HG03460 (cell line): ENCODE data around the gene ZNF385C.

Experiments used
- ATAC-seq: cut with Tn5 transposase; IDR thresholded peaks from one replicate; pipeline ENCODE4 v1.9.1; 2021; ENCODE audit not compliant: unreplicated experiment

ZNF385C gene

DNA sequence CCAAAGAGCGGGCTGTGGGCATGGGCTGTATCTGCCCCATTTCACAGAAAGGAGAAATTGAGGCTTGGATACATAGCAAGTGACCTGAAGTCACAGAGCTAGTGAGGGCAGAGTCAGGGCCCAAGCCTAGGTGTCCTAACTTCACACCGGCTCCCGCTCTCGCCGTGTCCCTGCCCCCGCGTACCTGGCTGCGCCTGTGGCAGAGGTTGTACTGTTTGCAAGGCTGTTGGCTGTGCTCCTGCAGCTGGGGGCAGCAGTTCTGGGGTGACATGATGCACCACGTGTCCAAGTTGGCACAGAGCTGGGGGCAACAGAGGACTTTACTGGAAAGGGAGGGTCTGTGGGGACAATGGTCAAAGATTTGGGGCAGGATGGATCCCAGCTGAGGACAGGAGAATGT is 10.8 kb upstream of the ZNF385C start:
- no peak for ATAC-seq

DNA sequence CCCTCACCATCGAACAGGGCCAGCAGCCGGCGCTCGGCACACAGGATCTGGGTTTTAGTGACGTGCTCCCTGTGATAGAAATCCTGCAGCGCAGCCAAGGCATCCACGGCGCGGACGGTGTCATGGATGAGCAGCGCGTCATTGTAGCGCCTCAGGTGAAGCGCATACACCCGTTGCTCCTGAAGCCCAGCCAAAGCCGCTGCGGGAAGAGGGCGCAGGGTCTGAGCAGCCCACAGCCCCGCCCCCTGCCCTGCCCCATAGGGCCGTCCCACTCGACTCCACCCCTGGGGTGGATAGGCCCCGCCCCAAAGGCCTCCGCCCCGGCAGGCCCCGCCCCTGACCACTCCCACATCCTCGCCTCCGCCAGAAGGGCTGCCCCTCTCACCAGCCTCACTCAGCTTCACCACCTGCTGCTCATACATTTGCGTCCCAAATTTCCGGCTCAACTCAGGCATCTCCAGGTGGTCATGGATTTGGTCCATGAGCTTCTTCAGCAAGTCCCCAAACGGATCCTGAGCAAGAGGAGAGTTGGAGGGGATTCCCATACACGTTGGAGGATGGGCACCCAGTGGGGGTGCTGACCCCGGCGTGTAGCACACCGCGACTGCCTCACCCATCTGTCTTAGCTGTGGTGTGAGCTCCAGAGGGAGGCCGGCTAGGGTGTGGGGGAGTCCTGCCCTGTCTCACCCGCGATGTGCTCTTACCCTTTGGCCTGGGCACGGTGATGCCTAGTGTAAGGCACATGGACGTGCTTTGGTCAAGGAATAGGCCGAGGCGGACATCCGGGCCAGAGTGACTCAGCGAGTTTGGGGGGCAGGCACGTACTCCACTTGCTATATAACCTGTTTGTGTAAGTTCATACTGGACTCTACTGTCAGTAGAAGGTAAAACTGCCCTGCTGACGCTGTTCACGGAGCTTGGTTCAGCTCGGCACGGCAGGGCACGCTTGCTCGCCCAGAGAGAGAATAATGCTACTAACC is 9.6 kb upstream of the ZNF385C start:
- peak; percentile 56 for ATAC-seq

DNA sequence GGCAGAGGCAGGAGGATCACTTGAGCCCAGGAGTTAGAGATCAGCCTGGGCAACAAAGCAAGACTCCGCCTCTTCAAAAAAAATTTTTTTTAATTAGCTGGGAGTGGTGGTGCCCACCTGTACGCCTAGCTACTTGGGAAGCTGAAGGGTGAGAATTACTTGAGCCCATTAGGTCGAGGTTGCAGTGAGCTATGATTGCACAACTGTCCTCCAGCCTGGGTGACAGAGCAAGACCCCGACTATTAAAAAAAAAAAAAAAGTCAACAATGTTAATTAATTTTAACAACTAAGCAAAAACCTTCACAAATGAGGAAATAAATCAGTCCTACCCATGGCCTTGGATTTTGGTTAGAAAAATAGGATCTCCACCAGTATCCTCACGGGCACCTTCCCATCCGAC is 8.9 kb upstream of the ZNF385C start:
- ATAC-seq: no peak

DNA sequence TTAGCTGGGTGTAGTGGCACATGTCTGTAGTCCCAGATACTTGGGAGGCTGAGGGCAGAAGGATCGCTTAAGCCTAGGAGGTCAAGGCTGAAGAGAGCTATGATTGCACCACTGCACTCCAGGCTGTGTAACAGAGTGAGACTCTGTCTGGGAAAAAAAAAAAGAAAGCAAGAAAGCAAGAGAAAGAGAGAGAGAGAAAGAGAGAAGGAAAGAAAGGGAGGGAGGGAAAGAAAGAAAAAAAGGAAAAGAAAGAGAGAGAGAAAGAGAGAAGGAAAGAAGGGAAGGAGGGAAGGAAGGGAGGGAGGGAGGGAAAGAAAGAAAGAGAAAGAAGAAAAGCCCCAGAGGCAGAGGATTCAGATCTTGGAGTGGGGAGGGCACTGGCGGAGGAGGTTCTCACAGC is 7.7 kb upstream of the ZNF385C start:
- ATAC-seq: no peak

DNA sequence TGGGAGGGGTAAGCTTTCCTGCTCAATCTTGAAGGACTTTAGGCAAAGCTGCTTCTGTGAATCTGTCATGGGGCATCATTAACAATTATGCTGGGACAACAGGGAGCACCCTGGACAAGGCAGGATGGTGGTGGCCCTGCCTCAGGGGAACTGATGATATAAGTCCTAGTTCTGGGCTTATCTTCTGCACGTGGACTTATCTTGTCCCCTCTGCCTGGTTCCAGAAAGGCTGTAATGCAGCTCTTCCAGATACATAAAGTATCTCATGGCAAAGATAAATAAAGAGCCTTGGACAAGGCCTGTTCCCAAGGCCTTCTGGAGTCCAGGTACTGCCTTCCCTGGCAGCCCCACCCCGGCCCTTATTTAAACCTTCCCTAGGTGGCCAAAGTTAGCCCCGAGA is 6.0 kb upstream of the ZNF385C start:
- ATAC-seq: no peak

DNA sequence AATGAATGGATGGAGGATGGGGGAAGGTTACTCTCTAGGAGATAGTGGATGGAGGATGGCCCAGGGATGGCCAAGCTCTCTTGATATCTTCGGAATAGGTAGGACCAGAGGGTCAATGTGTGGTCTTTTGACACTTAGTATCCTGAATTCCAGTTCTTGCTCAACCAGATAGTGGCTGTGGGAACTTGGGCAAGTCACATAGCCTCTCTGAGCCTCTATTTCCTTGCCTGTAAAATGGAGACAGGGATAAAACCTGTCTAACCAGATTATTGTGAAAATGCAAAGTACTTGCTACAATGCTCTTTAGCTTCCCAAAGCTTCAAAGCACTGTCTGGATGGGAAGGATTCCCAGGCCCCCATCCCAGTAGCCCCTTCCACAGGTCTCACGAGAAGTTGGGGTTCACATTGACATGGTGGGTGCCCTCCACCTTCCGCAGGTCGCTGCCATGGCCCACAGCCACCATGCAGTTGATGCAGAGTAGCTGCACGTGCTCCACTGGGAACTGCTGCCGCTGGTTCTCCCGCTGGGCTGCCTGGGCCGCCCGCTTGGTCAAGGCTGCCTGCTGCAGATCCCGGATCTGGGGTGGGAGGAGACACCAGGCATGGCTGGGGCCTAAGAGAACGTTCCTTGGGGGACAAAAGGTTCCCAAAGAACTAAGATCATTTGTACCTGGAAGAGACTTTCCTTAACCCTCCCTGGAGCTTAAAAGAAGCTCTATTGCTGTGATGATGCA is 5.1 kb upstream of the ZNF385C start:
- no peak for ATAC-seq

DNA sequence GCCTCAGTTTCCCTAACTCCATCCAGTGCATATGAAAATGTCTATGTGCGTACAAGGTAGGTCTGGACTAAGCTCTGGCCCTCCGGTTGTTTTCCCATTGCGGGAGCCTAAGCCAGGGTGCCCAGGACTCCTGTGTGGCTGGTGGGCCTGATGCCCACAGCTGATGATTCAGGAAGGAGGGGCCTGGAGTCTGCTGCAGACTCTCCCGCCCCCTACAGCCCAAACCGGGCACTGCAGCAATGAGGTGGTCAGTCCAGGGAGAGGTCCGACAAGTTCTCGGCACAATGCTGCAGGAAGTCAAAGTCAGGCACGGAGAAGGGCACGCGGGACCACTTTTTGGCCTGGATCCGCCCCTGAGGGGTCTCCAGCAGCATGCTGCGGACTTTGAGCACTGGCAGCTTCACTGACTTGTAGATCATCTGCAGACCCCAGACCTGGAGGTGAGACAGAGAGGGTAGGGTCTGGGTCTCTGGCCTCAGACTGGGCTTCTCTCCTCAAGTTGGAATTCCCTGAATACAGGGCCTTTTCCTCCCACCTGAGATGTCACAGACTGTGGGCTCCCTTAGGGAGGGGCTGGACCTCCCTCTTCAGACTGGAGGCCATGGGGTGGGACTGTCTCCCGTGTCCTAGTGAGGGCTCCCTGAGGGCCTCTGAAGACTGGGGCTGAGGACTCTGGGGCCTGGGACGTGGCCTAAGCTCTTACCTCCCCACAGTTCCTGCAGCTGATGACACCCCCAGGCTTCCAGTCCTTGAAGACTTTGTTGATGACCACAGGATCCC is 3.4 kb upstream of the ZNF385C start:
- no peak for ATAC-seq

DNA sequence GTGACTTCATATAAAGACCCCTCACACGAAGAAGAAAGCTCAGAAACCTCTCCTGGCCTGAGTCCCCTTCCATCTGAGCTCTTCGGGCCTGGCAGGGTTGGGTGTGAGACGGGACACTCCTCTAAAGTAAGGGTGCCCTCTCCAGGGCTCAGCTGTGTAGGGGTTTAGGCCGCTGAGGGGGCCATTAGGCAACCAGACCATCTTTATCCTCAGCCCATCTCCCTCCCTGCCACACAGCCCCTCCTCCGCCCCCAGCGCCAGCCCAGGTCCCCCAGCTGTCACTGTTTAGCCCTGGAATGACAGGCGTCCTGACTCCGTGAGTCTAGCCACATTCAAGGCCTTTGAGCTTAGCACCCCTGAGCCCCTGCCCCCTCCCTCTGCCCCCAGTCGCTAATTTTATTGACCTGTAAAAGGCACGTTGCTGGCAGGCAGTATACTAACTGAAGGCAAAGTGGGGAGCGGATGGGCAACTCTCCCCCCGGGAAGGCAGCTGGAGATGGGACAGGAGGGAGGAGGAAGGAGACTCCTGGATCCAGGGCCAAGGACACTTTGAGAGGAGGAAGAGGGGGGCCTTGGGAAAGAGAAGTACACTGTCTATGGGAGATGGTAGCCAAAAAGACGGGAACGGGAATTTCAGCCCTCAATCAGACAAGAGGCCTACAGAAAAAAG is 592 bp upstream of the ZNF385C start:
- no peak for ATAC-seq

DNA sequence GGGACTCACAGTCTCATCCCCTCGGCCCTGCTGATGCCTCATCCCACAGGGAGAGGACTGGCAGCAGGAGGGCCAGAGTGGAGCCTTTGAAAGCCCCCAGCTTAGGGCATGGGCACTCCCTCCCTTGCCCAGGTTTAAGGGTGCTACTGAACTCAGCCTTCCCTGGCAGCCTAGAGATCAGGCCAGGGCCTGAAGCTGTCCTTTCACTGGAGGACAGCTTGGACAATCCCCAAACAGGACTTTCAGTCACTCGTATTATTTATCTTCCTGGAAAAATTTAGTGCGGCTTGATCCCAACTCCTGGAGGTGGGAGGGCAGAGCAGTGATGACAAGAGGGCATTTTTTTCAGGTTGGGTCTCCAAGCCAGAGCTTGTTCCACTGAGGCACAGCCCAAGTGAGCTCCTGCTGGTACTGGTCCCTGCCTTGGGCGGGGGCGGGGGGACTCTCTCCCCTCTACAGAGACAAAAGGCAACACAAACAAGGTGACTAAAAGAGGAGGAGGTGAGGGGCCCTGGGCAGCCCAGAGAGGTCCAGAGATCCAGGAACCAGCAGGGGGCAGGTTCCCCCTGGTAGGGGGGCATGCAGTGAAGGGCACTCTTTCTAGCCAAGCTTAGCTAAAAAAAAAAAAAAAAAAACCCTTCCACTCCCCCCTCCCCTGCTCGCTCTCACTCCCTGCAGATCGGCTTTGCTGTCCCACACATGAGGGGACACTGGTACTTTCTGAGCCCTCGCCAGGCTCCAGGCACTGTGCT is 1.7 kb downstream of the ZNF385C start:
- no peak for ATAC-seq

DNA sequence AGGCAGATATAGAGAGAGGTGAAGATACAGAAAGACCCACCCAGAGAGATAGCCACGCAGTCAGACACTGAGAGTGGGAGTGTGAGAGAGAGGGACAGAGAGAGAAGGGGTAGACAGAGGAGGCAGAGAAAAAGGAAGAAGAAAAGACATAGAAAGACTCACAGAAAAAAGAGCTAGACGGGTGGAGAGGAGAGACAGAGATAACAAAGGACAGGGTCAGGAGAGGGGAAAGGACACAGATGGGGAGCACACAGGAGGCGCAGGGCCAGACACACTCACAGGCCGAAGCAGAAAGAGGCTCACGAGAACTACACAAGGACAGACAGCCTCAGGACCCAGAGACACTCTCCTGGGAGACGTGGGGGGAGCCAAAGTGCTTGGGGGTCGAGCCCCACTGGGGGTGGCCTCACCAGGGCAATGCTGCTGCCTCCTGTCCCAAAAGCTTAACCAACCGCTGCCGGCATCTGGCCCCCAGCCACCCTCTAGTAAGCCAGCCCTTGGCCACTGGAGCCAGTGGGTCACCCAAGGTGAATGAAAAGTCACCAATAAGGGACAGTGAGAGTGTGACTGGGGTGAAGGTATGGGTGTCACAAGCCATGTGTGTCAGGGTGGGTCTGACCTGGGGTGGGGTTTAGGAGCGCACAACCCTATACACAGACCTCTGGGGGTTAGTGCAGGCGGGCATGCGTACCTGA is 3.8 kb downstream of the ZNF385C start:
- ATAC-seq: no peak

DNA sequence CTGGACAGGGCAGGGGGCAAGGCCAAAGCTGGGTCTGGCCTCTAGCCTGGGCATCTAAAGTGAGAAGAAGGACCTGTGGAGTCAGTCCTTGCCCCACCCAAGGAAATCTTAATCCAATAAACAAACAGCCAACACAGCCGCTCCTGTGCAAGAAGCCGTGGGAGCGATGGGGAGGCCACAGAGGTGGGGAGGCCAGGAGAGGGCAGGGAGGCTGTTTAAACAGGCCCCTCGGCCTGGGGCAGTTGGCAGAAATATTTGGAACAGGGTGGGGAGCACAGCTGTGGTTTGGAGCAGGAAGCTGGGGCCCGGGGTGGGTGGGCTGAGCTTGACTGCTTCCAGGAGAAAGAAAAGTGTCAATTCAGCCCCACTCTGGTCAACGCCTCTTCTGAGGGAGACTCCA is 5.3 kb downstream of the ZNF385C start:
- ATAC-seq: no peak

DNA sequence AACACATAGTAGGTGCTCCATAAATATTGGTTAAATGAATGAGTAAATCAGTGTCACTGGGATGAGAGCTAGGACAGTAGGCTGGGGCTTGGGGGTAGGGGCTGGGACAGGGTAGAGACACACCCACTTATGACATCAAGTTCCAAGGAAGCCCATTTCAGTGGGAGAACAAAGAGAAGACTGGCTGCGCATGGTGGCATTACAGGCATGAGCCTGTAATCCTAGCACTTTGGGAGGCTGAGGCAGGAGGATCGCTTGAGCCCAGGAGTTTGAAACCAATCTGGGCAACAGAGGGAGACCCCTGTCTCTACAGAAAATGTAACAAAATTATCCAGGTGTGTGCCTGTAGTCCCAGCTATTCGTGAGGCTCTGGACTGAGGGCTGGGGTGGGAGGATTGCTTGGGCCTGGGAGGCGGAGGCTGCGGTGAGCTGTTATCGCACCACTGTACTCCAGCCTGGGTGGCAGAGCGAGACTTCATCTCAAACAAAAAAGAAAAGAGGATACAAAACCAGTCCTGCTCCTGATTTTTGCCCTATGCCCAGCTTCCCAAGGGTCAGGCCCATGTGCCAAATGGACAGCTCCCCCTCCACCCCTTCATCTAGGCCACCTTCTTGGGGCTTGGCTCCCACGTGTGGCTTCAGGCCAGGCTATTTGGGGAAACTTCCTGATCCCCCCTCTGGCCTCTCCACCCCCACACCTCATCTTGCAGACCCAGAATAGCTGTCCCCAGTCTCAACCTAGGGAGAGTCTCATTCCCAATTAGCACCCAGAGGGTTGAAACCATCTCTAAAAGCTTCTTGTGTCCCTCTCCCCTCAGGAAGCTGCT is 7.1 kb downstream of the ZNF385C start:
- no peak for ATAC-seq

DNA sequence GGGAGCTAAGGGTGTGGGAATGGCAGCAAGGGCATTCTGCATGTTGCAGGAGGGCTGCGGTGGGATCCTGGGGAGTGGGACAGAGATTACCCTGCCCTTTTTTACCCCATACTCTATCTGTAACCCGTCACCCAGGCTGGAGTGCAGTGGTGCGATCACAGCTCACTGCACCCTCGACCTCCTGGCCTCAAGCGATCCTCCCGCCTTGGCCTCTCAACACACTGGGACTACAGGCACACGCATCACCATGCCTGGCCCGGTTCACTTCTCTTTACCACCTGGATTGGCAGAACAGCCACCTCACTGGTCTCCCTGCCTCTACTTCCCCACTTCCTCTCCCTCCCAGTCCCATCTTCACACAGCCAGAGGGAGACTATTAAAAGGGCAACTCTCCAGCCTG is 9.5 kb downstream of the ZNF385C start:
- no peak for ATAC-seq

DNA sequence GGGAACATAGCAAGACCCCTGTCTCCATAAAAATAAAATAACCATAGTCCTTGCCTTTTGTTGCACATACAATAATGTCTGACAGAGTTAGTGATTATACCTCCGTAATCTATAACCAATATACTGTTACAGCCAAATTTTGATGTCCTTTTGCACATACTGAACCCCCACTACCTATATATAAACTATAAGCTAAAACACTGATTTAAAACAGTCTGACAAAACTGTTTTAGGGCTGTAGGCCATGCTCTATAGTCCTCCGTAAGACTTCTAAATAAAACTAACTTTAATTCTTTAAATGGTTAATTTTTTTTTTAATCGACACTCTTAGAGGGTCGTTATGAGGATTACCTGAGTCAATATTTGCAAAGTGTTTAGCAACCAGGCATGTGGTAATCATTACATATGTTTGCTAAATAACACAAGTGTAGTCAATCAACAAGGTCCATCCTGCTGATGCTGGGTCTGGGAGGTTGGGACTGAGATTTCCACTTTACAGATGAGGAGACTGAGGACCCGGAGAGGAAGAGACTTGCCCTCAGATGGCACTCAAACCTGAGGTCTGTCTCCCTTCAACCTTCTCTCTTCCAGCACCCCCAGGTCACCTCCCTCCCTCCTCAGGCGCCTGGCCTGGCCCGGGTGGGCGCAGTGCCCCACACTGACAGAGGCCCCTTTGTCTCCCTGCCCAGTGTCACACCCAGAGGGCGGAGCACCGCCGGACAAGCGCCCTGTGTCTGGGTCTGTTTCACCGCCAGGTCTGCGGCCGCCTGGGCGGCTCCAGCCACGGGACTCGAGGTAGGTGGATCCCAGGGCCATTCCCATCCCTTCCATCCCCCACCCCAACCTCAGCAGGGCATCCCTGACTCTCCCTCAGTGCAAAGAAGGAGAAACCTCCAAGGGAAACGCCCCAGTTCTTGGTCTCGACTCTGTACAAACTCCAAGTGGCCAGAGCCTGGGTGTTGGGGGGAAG is 10.3 kb downstream of the ZNF385C start:
- no peak for ATAC-seq

DNA sequence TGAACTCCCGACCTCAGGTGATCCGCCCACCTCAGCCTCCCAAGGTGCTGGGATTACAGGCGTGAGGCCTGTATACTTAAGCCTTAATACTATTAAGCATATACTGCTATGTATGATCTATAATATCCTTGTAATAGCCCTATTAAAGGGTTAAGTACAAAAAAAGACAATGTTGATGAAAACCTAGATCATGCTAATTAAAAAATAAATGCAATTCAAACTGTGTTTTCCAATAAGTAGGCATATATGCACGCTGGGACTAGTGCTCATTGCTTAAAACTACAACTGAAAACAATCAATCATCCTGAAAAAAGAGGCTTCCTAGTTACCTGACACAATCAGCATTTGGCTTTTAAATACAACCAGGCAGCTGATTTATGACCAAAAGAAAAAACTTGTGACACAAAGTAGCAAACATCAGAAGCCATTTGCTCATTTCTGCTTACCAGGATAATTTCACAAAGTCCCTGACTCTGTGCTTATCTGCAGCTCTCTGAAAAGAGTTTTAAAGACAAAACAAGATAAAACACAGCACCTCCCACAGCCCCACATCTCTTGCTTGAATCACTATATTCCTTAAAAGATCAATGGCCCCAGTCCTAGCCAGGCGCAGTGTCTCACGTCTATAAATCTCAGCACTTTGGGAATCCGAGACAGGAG is 11.1 kb downstream of the ZNF385C start:
- ATAC-seq: no peak

DNA sequence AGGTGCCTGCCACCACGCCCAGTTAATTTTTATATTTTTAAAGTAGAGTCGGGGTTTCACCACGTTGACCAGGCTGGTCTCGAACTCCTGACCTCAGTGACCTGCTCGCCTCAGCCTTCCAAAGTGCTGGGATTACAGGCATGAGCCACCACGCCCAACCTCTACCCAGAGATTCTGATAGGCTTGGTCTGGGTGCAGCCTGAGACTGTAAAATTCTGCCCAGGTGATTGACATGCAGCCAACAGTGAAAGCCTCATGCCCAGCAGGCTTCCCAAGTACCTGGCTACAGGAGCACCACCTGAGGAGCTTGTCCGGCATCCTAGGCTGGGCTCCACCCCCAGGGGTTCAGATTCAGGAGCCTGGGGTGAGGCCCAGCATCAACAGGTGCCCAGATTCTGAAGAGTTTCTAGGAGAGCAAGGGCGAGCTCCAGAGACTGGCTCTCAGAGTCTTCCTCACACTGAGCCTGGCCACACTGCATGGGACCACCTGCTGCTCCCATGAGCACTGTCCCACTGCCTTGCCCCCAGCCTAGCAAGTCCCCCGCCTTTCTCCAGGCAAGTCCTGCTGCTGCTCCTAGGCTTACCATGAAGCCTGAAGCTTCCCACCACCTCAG is 16.6 kb downstream of the ZNF385C start:
- no peak for ATAC-seq

DNA sequence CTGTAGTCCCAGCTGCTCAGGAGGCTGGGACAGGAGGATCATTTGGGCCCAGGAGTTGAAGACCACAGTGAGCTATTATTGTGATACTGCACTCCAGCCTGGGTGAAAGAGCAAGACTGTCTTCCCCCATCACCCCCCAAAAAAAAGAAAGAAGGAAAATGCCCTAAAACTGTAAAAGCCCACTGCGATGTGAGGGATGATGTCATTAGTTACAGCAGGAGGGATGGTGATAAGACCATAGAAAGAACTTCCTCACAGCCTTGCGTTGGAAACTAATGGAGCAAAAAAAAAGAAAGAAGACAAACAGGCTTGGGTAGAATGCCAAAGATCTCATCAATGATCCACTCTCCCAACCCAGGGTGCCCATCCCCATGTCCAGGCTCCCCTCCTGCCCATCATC is 18.7 kb downstream of the ZNF385C start:
- ATAC-seq: no peak
